D721Med (cell line): ENCODE data around the gene PLPP7.

Source experiments
- DNase-seq: peaks from one replicate; pipeline ENCODE4 v3.0.0; 2011; ENCODE audit warnings: low spot score; ENCODE audit not compliant: insufficient read length
- FAIRE-seq: peaks from 2 replicates; lab custom pipeline; 2011; peaks lifted over from hg19 to GRCh38; lab: Jason Lieb, UNC
- CTCF ChIP-seq: IDR thresholded peaks from 2 replicates; pipeline ENCODE4 v1.5.1; 2012; ENCODE audit warnings: mild to moderate bottlenecking, control low read depth; ENCODE audit not compliant: insufficient read depth; ENCODE audit errors: missing control alignments

Gene PLPP7

GRCh38 chr9:131296460-131296859 lies 6.9 kb downstream of the PLPP7 start:
- no peak for DNase-seq
- no peak for TF ChIP-seq CTCF
- no peak for FAIRE-seq

- DNase-seq, result no peak
- no peak for TF ChIP-seq CTCF
- no peak for FAIRE-seq
Measured at GRCh38 chr9:131296906-131297500, 7.5 kb downstream of the PLPP7 start.

GRCh38 chr9:131297903-131298302 lies 8.4 kb downstream of the PLPP7 start:
- DNase-seq (no peak), FAIRE-seq (no peak)
- TF ChIP-seq CTCF, result no peak

GRCh38 chr9:131298341-131298740 lies 8.8 kb downstream of the PLPP7 start:
- FAIRE-seq (no peak), DNase-seq (no peak)
- no peak for TF ChIP-seq CTCF

GRCh38 chr9:131298816-131299215 lies 9.3 kb downstream of the PLPP7 start:
- no peak for DNase-seq
- no peak for TF ChIP-seq CTCF
- FAIRE-seq, result no peak

GRCh38 chr9:131299346-131299960 lies 9.9 kb downstream of the PLPP7 start:
- no peak for TF ChIP-seq CTCF
- no peak for FAIRE-seq
- no peak for DNase-seq

- no peak for DNase-seq
- no peak for FAIRE-seq
- TF ChIP-seq CTCF, result no peak
Measured at GRCh38 chr9:131299961-131300347, 10.4 kb downstream of the PLPP7 start.
